ENCODE results near the gene MAGEF1. TPM values are rescaled to one million over a fixed set of nuclear protein-coding genes. Genes with fewer than 3 reads are reported as not detected.

Gene MAGEF1
- total and polyA plus RNA-seq, 9 of the 15 experiments (the other 6 are each of a cell fraction or from before 2014, with no cell fraction given) = 1.5 to 39.1 (median 19.8) TPM

GRCh38 chr3:184716622-184717398 is 4.9 kb upstream of the MAGEF1 start:
- H3K4me1 ChIP-seq (replicated peaks in 1 of 2; ENCODE audit: control insufficient read depth in 2 of 2, insufficient read depth in 2 of 2, low read length in 2 of 2) = peaks cover 6 to 11% of the 10 kb centered on the region in 2 experiments
- no peak overlapping the region for H3K27ac ChIP-seq (ENCODE audit: extremely low read depth, low read depth, low read length)
- intact Hi-C loops (cut with micrococcal nuclease) = loop anchor here (10.0 kb wide), 1 partner anchor 332 kb away; the partner anchor contains the start of gene CHRD
- no TSS peak for BruUV-seq (replicated peaks)
- H3K4me3 ChIP-seq = no peak overlapping the region
- H2AFZ ChIP-seq (ENCODE audit: low read depth, low read length) = peak overlapping the region; percentile 80
- no peaks in the 10 kb centered on the region for H3K36me3 ChIP-seq (ENCODE audit: control insufficient read depth, insufficient read depth, low read length)
- no peaks in the 10 kb centered on the region for H3K9me3 ChIP-seq (replicated peaks; ENCODE audit: control insufficient read depth, insufficient read depth, low read depth, low read length)
- H4K20me1 ChIP-seq (replicated peaks; ENCODE audit: control insufficient read depth, insufficient read depth, low read length) = no peaks in the 10 kb centered on the region
- H3K4me2 ChIP-seq (ENCODE audit: insufficient read depth, low read length) = 0 out of 2 replicates have a peak overlapping the region, but pooled peaks have one; percentile 16
- ChIA-PET POLR2A (interaction anchor here (0.5 kb wide), 1 partner anchor 274 kb away, joined by 3 read pairs; no protein-coding TSS in a partner anchor), CTCF (ENCODE audit: low intra/inter-chr PET ratio) (no interaction called here)
- no peaks in the 10 kb centered on the region; a peak in 1 of 5 replicates for H3K27me3 ChIP-seq (ENCODE audit: control insufficient read depth in 2 of 2, insufficient read depth in 2 of 2, low read length in 2 of 2)
- H3K79me2 ChIP-seq (ENCODE audit: control insufficient read depth, insufficient read depth, low read length) = no peaks in the 10 kb centered on the region
- H3K9ac ChIP-seq (ENCODE audit: insufficient read depth in 1 of 2, low read depth in 2 of 2, low read length in 2 of 2) = peak overlapping the region in 1 of 2 experiments; percentile 59; a peak in 2 of 4 replicates
- ATAC-seq (peak; percentile 25; the same call in 1 of the 3 replicates), DNase-seq (ENCODE audit: extremely low read depth in 1 of 4, low spot score in 3 of 4) (peak in 1 of 4 experiments; percentile 7), FAIRE-seq (no peak)
- in situ Hi-C loops (cut with MboI) = no loop called here
- 39% methylated on average over 15 of the region's 20 CpGs for WGBS (ENCODE audit: insufficient coverage, low coverage, missing lambda C conversion rate)
- no peaks in the 10 kb centered on the region for H3K9me1 ChIP-seq (ENCODE audit: control insufficient read depth, insufficient read depth, low read length)
- TF ChIP-seq JUND (IDR thresholded peaks at IDR 0.05; ENCODE audit: borderline replicate concordance, low read depth, low read length) = no peak
- TF ChIP-seq JUND (tag; IDR thresholded peaks at IDR 0.05; ENCODE audit: borderline replicate concordance, low read depth, low read length) = 0 out of 3 replicates have a peak, but pooled peaks have one; percentile 39
- no peak for TF ChIP-seq STAT5A (IDR thresholded peaks at IDR 0.05; ENCODE audit: borderline replicate concordance, low read length)
- TF ChIP-seq RREB1 (CRISPR knock-in tag; IDR thresholded peaks at IDR 0.05) = no peak
- TF ChIP-seq CCAR2 (IDR thresholded peaks at IDR 0.05; ENCODE audit: low read depth, low read length) = no peak
- no peak for TF ChIP-seq ZMIZ1 (IDR thresholded peaks at IDR 0.05; ENCODE audit: low read depth in 2 of 2, low read length in 2 of 2)
- TF ChIP-seq BRF2 (IDR thresholded peaks at IDR 0.05; ENCODE audit: borderline replicate concordance, insufficient read depth, insufficient read length) = no peak
- TF ChIP-seq NCOA1 (IDR thresholded peaks at IDR 0.05; ENCODE audit: low read depth) = no peak
- TF ChIP-seq XRCC3 (IDR thresholded peaks at IDR 0.05) = no peak
- no peak for TF ChIP-seq LEF1 (IDR thresholded peaks at IDR 0.05)
